ENCODE results near the gene TMEM163. TPM values are rescaled to one million over a fixed set of nuclear protein-coding genes. Genes with fewer than 3 reads are reported as not detected.

TMEM163 gene
- total RNA-seq, 2 donors from 2014 or later = 0.24 TPM; not detected in 1

DNA sequence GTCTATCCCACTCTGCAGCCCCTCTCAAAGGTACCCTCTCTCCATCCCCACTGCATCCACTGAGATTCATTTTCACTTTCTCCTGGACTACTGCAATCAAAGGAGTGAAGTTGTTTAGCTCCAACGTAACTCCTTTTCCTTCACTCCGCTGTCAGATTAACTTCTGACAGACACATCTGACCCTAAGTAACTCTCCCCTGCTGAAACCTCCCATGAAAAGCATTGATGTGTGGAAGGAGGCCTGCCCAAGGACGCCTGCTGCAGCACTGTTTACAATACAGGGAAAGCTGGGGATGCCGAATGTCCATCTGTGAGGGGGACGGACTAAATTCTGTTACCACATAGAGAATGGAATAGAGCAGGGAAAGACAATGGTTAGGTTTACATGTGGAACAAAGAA is 114.8 kb downstream of the TMEM163 start:
- Mint-ChIP-seq H3K27ac (no peak overlapping the region), H3K9me3 (peaks cover 7% of the 10 kb centered on the region)

DNA sequence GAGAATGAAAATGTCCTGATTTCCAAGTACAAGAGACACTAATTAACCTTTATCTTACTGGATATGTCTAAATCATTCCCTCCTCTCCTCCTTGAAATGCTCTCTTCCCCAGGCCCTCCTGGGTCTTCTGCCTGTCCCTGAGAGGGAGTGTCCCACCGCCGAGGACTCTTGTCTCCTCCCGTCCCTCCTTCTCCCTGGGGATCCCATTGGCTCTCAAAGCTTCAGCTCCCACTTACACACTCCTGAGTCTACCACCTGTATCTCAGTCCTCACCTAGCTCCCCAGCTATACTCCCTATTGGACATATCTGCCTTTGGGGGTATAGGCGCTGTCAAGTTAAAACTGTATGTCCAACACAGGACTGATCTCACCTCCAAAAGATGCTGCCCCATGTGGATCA is 116.1 kb downstream of the TMEM163 start:
- no peak overlapping the region for H3K9ac ChIP-seq (ENCODE audit: extremely low read depth, low read length, poor library complexity, severe bottlenecking)
- H3K4me1 ChIP-seq (ENCODE audit: control insufficient read depth, insufficient read depth, low read length) = no peaks in the 10 kb centered on the region
- H3K4me3 ChIP-seq (ENCODE audit: low read length) = no peak overlapping the region
- peaks cover 6% of the 10 kb centered on the region for H3K9me3 ChIP-seq (ENCODE audit: control insufficient read depth, low read length)
- WGBS, 2 experiments (ENCODE audit: insufficient coverage in 1 of 2, insufficient read length in 1 of 2) = 60 to 94% methylated on average over 1 to 4 of the region's 4 CpGs
- no peak overlapping the region for H3K27ac ChIP-seq (ENCODE audit: low read depth, low read length)
- H3K27me3 ChIP-seq (ENCODE audit: control insufficient read depth, insufficient read depth, low read length, poor library complexity, severe bottlenecking) = no peaks in the 10 kb centered on the region
- no peaks in the 10 kb centered on the region for H3K4me1 Mint-ChIP-seq
- no peaks in the 10 kb centered on the region for H3K36me3 ChIP-seq (ENCODE audit: control insufficient read depth, insufficient read depth, low read length)
- no peak for DNase-seq
- no peak overlapping the region for H3K27ac Mint-ChIP-seq
- no peak overlapping the region for H3K4me3 Mint-ChIP-seq
- TF ChIP-seq, protein P1, sequence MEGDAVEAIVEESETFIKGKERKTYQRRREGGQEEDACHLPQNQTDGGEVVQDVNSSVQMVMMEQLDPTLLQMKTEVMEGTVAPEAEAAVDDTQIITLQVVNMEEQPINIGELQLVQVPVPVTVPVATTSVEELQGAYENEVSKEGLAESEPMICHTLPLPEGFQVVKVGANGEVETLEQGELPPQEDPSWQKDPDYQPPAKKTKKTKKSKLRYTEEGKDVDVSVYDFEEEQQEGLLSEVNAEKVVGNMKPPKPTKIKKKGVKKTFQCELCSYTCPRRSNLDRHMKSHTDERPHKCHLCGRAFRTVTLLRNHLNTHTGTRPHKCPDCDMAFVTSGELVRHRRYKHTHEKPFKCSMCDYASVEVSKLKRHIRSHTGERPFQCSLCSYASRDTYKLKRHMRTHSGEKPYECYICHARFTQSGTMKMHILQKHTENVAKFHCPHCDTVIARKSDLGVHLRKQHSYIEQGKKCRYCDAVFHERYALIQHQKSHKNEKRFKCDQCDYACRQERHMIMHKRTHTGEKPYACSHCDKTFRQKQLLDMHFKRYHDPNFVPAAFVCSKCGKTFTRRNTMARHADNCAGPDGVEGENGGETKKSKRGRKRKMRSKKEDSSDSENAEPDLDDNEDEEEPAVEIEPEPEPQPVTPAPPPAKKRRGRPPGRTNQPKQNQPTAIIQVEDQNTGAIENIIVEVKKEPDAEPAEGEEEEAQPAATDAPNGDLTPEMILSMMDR (conservative IDR thresholded peaks at IDR 0.05) = no peak
- no peaks in the 10 kb centered on the region for H3K27me3 Mint-ChIP-seq (ENCODE audit: insufficient read depth)
- no peaks in the 10 kb centered on the region for H3K36me3 Mint-ChIP-seq (ENCODE audit: low read depth)
- H3K9me3 Mint-ChIP-seq = peaks cover 7% of the 10 kb centered on the region

More for the DNA sequence above, 114.8 kb downstream of the TMEM163 start:
- no peaks in the 10 kb centered on the region for H3K36me3 Mint-ChIP-seq (ENCODE audit: low read depth)
- H3K4me3 Mint-ChIP-seq = no peak overlapping the region
- Histone ChIP-seq H3K4me1 (ENCODE audit: control insufficient read depth, insufficient read depth, low read length) (no peaks in the 10 kb centered on the region), H3K4me3 (ENCODE audit: low read length) (no peak overlapping the region), H3K9ac (ENCODE audit: extremely low read depth, low read length, poor library complexity, severe bottlenecking) (no peak overlapping the region), H3K27ac (ENCODE audit: low read depth, low read length) (no peak overlapping the region), H3K36me3 (ENCODE audit: control insufficient read depth, insufficient read depth, low read length) (no peaks in the 10 kb centered on the region), H3K27me3 (ENCODE audit: control insufficient read depth, insufficient read depth, low read length, poor library complexity, severe bottlenecking) (no peaks in the 10 kb centered on the region), H3K9me3 (ENCODE audit: control insufficient read depth, low read length) (peaks cover 5% of the 10 kb centered on the region)
- 76 to 89% methylated on average over 2 to 5 of the region's 5 CpGs for WGBS, 2 experiments (ENCODE audit: insufficient coverage in 1 of 2, insufficient read length in 1 of 2)
- no peak for DNase-seq
- no peaks in the 10 kb centered on the region for H3K4me1 Mint-ChIP-seq
- no peaks in the 10 kb centered on the region for H3K27me3 Mint-ChIP-seq (ENCODE audit: insufficient read depth)
- TF ChIP-seq, protein P1 (conservative IDR thresholded peaks at IDR 0.05) = no peak

DNA sequence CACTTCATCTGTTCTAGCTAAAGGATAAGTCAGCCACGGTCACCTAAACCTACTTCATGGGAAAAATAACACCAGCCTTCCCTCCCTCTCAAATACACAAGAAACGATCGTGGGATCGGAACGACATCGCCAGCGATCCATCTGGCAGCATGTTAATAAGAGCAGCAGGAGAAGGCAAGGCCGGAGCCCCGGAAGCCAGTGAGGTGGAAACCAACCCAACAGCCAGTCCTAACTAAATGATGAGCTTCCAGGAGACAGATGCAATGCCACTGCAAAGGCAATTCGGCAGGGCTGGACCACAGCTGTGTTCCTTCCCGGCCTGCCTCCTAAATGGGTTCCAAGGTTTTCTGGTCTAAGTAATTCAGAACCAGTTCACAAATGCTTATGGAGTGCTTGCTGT is 117.5 kb downstream of the TMEM163 start:
- no peak for DNase-seq
- WGBS, 2 experiments (ENCODE audit: insufficient coverage in 1 of 2, insufficient read length in 1 of 2) = 89 to 93% methylated on average over 2 to 11 of the region's 11 CpGs

More for the DNA sequence above, 117.5 kb downstream of the TMEM163 start:
- Histone ChIP-seq H3K9ac (ENCODE audit: extremely low read depth, low read length, poor library complexity, severe bottlenecking) (no peak overlapping the region), H3K36me3 (ENCODE audit: control insufficient read depth, insufficient read depth, low read length) (no peaks in the 10 kb centered on the region), H3K27ac (ENCODE audit: low read depth, low read length) (no peak overlapping the region), H3K4me3 (ENCODE audit: low read length) (no peak overlapping the region), H3K9me3 (ENCODE audit: control insufficient read depth, low read length) (peaks cover 6% of the 10 kb centered on the region), H3K27me3 (ENCODE audit: control insufficient read depth, insufficient read depth, low read length, poor library complexity, severe bottlenecking) (no peaks in the 10 kb centered on the region), H3K4me1 (ENCODE audit: control insufficient read depth, insufficient read depth, low read length) (no peaks in the 10 kb centered on the region)
- Mint-ChIP-seq H3K9me3 (peaks cover 3% of the 10 kb centered on the region), H3K27me3 (ENCODE audit: insufficient read depth) (no peaks in the 10 kb centered on the region), H3K4me3 (no peak overlapping the region), H3K27ac (no peak overlapping the region), H3K4me1 (no peaks in the 10 kb centered on the region), H3K36me3 (ENCODE audit: low read depth) (no peaks in the 10 kb centered on the region)
- TF ChIP-seq, protein P1 (conservative IDR thresholded peaks at IDR 0.05) = no peak
